GM18519 (cell line): ENCODE results near the gene FGF14.

Experiments
- ATAC-seq: cut with Tn5 transposase; IDR thresholded peaks from one replicate; pipeline ENCODE4 v1.9.1; 2021; ENCODE audit warnings: mild to moderate bottlenecking, moderate library complexity; ENCODE audit not compliant: unreplicated experiment, low FRiP score

The FGF14 gene

DNA sequence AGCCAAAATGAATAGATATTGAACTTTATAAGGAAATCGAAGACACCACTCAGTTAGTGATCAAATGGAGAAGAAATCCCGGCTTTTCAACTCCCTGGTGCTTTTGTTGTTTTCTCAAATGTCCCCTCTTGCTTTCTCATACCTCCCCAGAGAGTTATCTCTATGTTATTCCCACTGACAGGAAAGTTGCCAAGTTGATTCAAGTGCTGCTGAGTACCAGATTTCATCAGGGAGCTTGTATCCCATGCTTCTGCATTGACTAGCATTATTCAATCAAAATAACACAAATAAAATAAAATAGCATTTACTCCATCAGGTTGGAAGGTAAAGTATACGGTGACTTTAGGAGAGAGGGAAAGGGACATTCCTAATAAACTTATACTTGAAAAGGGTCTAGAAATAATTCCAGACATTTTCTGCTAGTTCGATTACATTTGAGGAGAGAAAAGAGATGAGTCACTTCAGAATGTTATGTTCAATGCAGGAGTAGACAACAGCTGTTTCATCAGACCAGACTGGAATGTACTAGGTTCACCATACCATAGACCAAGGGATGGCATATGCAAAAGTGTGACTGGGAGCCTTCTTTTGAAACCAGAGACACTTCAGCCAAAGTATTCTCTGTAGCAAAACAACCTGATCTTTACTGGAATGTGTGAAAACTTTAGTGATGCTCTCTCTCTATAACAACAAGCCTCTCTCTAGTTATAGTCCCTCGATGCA is 397.8 kb downstream of the FGF14 start:
- no peak for ATAC-seq

DNA sequence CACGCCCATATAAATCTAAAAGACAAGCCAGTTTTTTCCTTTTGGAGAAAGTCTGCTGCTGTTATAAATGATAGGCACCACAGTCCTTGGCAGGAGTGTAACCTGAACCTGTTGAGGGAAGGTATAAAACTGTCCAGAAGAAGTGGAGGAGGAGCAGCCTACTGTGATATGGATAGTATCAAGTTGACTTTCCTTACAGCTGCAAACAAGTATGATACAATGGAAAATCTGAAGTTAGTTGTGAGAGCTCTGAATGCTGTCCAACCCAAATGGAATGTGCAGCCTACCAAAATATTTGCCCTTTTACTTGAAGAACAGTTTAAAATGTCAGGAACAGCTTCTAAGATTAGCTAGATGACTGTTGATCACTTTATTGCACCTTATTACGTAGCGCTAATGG is 399.6 kb downstream of the FGF14 start:
- ATAC-seq = no peak

DNA sequence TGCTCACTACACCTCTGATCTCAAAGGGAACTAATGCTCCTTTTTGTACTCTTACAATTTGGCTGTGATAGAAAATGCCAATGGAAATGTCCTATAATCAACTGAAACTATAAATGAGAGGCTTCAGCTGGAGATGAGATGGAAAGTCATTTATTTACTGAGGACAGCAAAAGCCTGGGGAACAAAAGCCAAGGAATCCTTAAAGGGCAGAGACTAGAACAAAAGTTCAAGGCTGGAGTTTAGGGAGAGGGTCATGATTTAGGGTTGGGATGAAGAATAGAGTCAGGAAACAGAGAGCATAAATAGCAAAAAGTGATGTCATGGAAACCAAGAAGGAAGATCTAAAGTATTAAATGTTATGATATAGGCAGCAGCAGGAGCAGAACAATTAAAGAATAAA is 401.1 kb downstream of the FGF14 start:
- no peak for ATAC-seq

DNA sequence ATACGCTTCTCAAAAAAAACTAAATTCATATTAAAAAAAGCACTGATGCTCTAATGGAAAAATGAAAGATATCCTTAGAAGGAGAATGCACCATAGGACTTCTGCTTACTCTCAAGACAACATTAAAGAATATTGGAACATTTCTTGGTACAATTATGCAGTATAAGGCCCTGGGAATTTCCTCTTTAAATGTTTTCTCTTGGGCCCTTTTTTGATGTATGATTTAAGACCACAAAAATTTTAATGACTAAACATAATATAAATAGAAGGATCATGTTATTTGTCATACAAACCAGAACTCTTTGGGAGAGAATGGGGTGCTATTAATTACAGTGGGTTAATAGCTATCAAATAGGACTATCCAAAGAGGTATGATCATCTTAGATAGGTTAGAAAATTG is 403.7 kb downstream of the FGF14 start:
- no peak for ATAC-seq

DNA sequence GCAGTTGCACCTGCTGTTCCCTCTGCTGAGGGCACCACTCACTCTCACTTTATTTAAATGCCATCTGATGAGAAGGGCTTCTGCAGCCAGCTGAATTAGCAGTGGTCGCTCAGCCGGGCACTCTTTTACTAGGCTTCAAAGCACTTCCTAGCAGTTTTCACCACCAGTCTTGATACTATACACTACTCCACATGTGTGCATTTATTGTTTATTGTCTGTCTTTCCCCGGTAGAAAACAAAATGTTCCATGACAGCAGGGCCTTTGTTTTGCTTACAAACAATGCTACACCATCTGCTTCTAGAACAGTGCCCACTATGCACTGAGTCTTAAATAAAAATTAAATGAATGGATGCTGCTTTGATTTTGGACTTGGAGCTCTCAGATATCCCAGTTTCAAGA is 404.9 kb downstream of the FGF14 start:
- ATAC-seq = no peak

DNA sequence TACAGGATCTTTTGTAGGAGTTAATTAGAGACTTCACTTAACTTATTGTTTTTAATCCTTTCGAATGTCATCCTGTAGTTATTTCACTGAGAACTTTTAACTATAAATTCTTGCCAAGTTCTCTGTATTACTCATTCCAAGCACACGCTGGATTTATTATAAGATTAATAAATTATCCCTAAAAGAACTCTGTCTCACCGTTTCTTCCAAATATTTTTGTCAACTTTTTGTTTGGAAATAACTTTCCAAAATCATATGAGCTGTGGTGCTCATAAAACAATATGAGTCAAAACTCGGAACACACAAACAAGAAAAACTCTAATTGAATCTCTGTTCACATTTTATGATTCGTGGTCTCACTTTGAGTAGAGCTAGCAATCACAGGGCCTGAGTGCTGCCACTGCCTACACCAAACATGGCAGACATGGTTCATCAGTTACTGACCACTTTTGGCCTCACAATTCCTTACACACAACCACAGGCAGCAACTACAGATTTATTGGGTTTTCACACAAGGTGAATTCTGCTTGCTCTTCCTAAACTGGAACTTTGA is 412.0 kb downstream of the FGF14 start:
- ATAC-seq = no peak

DNA sequence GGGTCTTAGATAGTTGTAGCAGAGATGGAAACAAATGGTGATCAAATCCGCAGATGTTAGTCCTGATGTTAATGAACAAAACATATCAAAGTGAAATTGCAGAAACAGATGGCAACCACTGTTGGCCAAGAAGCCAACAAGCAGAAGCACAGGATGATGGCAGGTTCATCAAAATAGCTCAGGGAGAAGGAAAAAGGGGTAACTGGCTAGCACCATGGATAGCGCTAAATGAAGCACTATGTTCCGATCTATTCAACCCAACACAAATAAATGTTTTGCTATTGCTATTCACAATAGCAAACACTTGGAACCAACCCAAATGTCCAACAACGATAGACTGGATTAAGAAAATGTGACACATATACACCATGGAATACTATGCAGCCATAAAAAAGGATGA is 413.7 kb downstream of the FGF14 start:
- ATAC-seq = no peak

DNA sequence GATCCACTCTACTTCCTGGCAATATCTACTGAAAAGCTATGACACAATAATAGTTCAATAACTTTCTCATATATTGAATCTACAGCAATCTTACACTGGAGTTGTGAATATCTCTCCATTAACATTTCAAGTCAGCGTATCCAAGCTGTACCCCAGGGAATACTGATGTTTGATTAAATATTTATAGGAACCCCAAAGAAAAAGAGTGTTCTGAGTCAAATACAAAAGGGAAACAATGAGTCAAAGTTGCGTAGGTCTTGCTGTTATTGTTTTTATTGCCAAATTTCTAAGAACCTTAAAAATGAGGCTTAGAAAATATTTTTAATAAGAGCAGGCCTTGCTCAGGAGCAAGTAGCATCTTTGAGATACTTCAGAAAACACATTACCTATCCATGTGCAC is 415.5 kb downstream of the FGF14 start:
- no peak for ATAC-seq

DNA sequence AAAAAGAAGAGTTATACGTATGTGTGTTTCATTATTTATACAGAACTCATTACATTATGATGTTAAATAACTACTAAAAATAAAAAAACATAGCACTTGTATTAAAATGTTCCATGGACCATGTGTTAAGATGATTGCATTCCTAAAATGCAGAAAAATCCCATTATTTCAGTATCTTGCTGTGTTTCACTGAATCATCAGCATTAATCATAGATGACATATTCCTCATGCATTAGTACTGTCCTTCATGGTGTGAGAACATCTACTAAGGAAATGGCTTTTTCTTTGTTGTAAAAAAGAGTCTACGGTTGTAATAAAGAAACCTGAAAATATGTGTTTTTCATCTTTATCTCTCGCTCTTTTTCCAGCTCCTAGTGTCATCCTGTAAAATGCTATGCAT is 416.5 kb downstream of the FGF14 start:
- ATAC-seq = no peak

DNA sequence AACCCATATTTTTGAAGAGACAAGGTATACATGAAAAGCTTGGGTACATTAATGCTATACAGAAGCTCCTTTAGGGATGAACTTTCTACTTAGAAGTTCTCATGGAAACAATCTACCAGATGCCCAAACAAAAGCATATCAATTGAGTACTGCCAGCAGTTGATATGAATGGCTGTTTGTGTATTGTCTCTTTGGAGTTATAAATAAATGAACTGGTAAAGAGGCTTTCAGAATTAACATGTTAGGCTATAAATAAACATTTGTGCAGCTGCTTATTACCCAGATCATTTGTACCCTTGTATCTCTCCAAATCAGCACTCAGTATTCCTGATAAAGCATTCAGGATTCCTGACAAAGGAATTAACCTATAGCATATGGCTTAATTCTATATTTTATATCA is 418.9 kb downstream of the FGF14 start:
- no peak for ATAC-seq

DNA sequence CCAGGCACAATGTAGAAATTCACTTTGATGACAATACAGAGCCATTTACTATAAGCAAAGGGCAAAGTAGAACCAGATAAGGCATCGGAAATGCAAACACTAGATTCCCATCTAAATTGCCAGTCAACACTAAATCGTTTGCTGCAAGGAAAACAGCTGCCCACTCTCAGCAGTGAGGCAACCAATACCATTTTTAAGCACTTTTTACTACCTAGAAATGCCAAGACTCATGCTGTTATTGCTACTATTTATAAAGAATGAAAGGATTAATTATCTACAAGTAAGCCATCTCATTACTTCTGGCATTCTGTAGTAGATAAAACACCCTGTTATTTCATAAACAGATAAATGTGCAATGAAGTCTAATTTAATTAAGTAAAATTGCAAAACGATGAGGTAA is 422.0 kb downstream of the FGF14 start:
- no peak for ATAC-seq

DNA sequence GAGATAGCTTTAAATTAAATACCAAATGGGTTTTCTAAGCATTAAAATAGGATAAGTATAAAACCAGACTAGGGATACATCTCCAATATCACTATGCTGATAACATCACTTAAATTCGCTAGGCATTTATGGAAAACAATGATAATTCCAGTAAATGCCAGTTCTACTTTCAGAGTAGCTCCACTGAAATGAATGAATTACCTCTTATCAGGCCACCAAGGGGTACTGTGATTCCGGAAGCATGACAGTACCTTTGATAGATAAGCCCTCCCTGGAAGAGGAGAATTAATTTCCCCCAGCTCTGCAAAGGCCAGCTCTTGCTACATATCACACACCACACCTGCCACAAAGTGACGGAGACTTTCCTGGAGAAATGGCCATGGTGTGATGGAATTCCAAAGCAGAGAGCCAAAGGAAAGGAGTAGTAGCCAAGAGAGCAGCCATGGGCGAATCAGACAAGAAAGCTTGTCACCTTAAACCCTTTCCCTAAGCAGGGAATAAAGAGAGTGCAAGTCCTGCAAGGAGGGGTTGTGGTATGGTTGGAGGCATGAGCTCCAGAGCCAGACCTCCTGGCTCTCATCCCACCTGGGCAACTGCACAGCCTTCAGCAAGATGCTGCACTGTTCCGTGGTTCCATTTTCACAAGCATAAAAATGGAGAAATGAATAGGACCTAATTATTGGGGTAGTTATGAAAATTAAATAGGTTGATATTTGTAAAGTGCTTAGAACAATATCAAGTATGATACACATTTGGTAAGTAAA is 423.1 kb downstream of the FGF14 start:
- ATAC-seq = no peak

DNA sequence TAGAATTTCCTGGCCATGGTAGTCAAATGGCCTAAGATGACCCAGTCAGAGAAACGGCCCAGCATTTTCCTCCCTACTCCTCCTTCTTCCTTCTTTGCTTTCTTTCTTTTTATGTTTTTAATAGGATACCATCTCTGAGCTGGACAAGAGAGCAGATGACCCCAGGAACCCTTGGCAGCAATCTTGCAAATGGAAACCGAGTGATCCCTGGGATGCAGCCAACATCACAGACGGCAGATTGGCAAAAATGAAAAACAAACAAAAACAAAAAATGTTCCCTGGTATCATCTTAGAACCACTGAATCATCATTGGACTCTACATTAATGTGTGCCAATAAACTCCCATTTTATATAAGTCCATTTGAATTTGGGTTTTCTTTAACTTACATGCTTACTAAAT is 424.4 kb downstream of the FGF14 start:
- ATAC-seq = no peak

DNA sequence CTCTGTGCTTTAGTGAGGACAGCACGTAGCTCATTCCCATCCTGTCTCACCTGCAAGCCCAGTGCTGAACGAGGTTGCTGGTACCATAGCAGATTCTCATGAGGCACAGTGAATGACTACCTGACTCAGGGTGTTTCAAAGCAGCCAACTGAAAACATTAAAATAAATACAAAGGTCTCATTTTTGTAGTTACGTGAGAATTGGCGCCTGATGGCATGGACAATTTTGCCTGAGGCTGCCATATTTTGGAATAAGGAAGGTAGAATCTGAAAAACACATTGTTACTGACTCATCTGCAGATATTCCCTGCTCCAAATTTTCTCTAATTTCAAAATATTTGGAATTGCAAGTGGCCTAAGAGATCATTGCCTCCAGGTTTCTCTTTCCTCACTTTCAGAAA is 429.7 kb downstream of the FGF14 start:
- ATAC-seq = no peak

DNA sequence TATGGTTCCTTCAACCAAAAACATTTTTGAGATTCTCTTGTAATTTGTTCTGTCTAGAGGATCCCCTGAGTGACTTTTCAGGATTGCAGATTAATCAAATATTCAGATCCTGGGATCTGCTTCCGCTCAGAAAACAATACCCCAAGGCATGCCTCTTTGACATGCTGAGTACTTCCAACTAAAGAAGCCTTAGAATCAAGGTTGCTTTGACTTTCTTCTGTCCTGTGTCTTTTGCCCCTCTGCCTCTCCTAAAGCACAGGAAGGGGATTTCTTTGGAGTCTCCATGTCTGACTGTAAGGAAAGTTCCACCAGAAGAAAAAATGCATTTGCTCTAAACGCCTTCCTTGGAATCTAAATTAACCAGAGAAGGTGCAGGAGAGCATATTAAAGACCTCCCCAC is 431.5 kb downstream of the FGF14 start:
- ATAC-seq = no peak

DNA sequence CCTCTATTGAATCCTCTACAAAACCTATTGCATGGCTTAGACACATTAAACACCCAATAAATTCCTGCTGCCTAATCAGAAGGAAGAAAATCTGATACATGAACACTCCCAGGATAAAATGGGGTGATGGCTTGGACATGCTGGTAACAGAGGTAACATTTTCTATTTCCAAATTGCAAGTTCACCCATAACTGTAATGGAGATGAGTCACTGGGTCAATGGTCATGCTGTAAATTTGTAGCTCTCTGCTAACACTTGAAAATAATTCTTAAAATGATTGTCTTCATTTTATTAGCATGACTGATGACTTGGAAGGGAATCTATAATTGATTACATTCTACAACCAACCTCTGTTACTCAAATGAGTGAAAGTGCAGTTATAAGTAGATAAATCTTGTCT is 434.1 kb downstream of the FGF14 start:
- ATAC-seq = no peak

DNA sequence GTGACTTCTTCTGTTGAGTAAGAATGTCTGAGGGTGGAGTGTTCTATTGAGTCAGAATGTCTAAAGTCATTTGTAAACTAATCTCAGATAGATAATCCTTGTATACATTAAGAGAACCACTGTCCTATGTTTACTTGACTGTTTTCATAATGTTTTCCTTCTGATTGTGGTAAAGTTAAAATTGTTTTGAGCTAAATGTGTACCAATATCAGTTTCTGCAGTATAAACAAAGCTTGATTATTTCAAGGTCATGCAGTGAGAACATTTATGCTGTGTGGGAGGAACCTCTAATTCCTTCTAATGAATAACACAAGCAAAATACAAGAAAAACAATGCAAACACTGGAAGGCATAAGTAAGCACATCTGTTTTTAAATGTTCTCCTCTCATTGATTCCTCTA is 434.6 kb downstream of the FGF14 start:
- ATAC-seq = no peak

DNA sequence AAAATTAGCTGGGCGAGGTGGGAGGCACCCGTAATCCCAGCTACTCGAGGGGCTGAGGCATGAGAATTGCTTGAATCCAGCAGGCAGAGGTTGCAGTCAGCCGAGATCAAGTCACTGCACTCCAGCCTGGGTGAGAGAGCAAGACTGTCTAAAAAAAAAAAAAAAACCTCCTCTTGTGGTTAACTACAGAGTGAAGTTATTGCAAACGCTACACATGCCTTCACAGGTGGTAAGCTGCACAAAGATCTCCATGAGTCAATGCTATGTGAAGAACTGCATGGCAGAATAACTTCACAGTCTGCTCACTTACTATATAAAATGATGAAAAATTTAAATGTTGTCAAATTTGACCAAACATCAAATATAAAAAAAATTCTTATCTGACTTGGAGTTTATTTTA is 436.8 kb downstream of the FGF14 start:
- ATAC-seq = no peak

DNA sequence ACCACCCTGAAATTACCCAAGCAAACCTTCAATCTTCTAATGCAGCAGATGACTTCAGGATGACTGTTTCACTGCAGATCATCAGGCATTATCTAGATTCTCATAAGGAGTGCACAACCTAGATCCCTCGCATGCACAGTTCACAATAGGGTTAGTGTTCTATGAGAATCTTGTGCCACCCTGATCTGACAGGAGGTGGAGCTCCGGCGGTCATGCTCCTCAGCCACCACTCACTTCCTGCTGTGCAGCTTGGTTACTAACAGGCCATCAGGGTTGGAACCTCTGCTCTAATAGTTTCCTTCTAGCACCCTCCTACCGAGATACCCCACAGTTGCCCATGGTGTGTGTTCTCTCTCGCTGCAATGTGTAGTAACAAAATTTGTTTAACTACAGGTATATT is 442.8 kb downstream of the FGF14 start:
- no peak for ATAC-seq

DNA sequence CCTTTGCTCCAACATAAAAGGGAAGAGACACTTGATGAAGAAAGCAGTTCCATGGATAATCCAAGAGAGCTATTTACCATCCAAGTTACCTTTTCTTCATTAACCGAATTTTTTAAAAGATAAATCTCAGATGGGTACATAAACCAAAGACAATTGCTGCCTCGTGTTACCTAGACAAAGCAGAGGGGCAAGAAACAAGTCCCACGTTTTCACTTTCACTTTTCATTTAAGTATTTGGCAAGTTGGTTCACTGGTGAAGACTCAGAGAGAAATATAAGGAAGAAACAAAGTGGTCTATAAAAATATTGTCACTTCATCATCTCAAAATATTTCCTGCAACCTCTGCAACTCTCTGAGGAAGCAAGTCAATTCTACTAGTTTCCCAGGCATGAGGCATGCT is 446.1 kb downstream of the FGF14 start:
- no peak for ATAC-seq

DNA sequence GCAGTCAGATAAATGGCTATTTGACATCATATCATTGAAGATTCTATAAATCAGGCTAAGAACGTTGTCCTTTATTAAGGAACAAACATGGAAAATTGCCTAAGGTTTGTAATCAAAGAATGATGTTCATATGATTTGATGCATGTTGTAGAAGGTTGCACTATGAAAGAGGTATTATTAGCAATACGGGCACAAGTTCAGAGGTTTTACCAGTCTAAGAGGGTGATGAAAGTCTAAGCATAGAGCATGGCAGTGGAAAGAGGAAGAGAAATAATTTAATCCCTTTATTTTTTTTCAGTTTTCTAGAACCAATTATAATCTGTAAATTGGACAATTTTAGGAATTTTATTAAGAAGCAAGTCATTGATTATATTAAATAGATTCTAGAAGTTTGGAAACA is 450.7 kb downstream of the FGF14 start:
- no peak for ATAC-seq

DNA sequence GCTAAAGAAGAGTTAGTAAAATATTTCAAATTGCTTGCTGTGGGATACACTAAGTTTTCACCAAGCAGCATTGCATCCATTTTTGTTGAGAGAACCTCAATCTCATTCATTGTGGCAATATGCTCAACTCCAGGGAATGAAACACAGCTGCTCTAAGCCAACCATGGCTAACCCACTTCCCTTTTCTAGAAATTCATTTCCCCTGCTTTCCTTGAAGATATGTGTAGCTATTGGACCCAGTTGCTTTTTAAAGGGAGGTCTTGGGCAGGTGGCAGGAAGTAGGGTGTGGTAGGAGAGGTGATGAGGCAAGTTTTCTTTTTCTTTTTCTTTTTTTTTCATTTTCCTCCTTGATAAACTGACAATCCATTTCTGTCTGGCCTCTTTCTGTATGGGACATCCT is 452.2 kb downstream of the FGF14 start:
- no peak for ATAC-seq
